Choroid plexus epithelial cell (primary cell): ENCODE data around the gene ALDH9A1.
"Not testable (repeated sequence)": the region's sequence is repeated elsewhere in the genome, so short reads cannot be mapped to it uniquely, and the experiment has no call there.

Source experiments
- DNase-seq: peaks from one replicate; pipeline ENCODE4 v3.0.0-alpha.2; 2010; ENCODE audit warnings: low read depth
- H3K4me3 ChIP-seq: 2 replicates; pipeline ENCODE4 v1.5.1; 2011; ENCODE audit warnings: low read depth, mild to moderate bottlenecking, control low read depth, low read length, moderate library complexity
- CTCF ChIP-seq: conservative IDR thresholded peaks from 2 replicates; pipeline ENCODE4 v1.5.1; 2011; ENCODE audit warnings: low read depth, mild to moderate bottlenecking, control low read depth, inconsistent platforms, low read length, moderate library complexity

The ALDH9A1 gene

DNA sequence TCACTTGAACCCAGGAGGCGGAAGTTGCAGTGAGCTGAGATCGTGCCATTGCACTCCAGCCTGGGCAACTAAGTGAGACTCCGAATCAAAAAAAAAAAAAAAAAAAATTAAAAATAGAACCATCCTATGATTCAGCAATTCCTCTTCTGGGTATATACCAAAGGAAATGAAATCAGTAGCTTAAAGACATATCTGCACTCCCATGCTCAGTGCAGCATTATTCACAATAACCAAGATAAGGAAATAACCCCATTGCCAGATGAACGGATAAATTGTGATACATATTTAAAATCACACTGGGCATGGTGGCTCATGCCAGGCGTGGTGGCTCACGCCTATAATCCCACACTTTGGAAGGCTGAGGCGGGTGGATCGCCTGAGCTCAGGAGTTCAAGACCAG, 23.8 kb downstream of the ALDH9A1 start:
- DNase-seq, result no peak
- no peak overlapping the region for H3K4me3 ChIP-seq
- TF ChIP-seq CTCF, result no peak

GRCh38 chr1:165671526-165671925, 26.8 kb downstream of the ALDH9A1 start:
- peak; percentile 61 for DNase-seq
- no peak for TF ChIP-seq CTCF
- no peak overlapping the region for H3K4me3 ChIP-seq

- no peak for TF ChIP-seq CTCF
These were observed 30.2 kb downstream of the ALDH9A1 start for GRCh38 chr1:165668184-165668583.

GRCh38 chr1:165666152-165666825, 32.1 kb downstream of the ALDH9A1 start:
- no peak overlapping the region for H3K4me3 ChIP-seq
- TF ChIP-seq CTCF, result no peak
- DNase-seq, result peak; percentile 72

More at GRCh38 chr1:165668184-165668583, 30.2 kb downstream of the ALDH9A1 start:
- DNase-seq, result no peak
- H3K4me3 ChIP-seq, result no peak overlapping the region

DNA sequence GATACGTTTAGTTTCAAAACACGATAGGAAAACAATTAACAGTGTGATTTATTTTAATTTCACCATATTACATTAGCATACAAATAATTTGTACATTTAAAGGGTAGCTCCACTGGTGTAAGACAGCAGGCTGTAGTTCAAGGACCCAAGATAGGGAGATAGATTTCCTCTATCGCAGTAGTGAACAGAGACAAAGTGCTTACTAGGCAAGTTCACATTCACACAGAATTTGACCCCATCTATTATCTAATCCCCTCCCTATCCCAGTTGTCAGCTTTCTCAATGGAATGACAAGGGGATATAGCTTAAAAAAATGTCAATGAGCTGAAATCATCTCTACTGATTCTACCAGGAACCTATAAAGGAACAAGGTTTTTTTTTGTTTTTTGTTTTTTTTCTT, 36.2 kb downstream of the ALDH9A1 start:
- H3K4me3 ChIP-seq, result no peak overlapping the region
- no peak for DNase-seq
- TF ChIP-seq CTCF, result no peak

DNA sequence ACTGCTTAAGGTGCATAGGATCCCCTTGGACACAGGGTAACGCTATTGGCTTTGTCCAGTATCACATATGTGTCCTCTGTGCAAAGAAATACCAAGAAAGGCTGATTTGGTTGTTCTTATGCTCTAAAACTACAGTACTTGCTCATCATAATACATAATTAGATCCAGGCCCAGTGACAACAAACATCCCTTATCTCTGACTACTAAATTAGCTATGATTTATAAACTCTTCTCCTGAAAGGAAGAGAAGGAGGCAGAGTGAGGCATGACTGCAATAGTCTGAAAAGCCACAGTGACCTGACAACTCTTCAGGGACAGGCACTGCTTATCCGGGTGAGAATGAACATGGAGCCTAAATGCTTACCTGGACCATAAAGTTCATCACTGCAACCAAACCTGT, 36.7 kb downstream of the ALDH9A1 start:
- no peak for DNase-seq
- no peak for TF ChIP-seq CTCF
- no peak overlapping the region for H3K4me3 ChIP-seq

DNA sequence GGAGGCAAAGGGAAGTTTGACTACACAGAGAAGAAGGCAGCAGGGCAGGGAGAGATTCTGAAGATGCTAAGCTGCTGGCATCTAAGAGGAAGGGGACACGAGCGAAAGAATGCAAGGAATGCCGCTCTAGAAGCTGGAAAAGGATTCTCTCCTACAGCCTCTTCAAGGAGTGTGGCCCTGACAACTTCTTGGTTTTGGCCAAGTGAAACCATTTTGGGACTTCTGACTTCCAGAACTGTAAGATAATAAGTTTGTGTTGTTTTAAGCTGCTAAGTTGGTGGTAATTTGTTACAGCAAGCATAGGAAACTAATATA, 38.8 kb downstream of the ALDH9A1 start:
- no peak for TF ChIP-seq CTCF
- no peak overlapping the region for H3K4me3 ChIP-seq
- no peak for DNase-seq

- not testable (repeated sequence) for H3K4me3 ChIP-seq, DNase-seq
These were observed 39.4 kb downstream of the ALDH9A1 start for GRCh38 chr1:165658766-165659580.
